Esophagus squamous epithelium (tissue), 4 donors: ENCODE measurements around the gene CCR1.

Experiments
- CTCF ChIP-seq, 6 experiments: fragments of 450-650 bp in 4 of 6; fragments of 200-600 bp in 2 of 6; sonication (generic) in 2 of 6; IDR thresholded peaks; one replicate each; pipeline ENCODE4 v1.5.1; 2016 to 2019; ENCODE audit warnings: antibody characterized with exemption in 6 of 6, mild to moderate bottlenecking in 4 of 6, moderate library complexity in 4 of 6
- POLR2A ChIP-seq, 4 donors: fragments of 450-650 bp; IDR thresholded peaks; one replicate each; pipeline ENCODE4 v1.6.1; 2017; ENCODE audit warnings: antibody characterized with exemption in 4 of 4, mild to moderate bottlenecking in 4 of 4, moderate library complexity in 3 of 4

DNA sequence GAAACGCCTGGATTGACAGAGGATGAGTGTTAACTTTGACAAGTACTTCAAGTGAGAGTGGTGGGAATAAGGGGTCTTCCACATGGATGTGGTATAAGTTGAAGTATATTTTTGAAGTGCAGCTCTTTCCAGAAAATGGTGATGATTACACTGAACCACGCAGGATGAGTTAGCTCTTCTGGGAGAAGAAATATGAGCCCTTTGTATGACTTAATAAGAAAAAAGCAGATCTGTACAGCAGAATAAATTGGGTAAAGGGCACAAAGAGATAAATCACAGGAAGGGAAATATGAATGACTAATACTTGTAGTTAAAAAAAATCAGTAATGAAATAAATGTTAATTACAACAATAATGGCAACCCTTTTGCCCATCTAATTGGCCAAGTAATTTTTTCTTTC is 35.4 kb upstream of the CCR1 start:
- TF ChIP-seq CTCF (IDR thresholded peaks at IDR 0.05) = no peak
- TF ChIP-seq POLR2A (IDR thresholded peaks at IDR 0.05) = no peak
